DND-41 (cell line): ENCODE results near the gene TTC38.

Source experiments
- EZH2 ChIP-seq: IDR thresholded peaks from 3 replicates; pipeline ENCODE4 v1.6.1; 2012; ENCODE audit warnings: borderline replicate concordance, low read depth, mild to moderate bottlenecking, moderate library complexity, low read length, inconsistent platforms; ENCODE audit not compliant: severe bottlenecking
- TF ChIP-seq, protein P1 (sequence below): IDR thresholded peaks from 2 replicates; pipeline ENCODE4 v1.5.1; 2012; ENCODE audit warnings: borderline replicate concordance, low read length, moderate library complexity, mild to moderate bottlenecking; ENCODE audit not compliant: poor library complexity, severe bottlenecking; ENCODE audit errors: extremely low read depth

- TF ChIP-seq, protein P1, sequence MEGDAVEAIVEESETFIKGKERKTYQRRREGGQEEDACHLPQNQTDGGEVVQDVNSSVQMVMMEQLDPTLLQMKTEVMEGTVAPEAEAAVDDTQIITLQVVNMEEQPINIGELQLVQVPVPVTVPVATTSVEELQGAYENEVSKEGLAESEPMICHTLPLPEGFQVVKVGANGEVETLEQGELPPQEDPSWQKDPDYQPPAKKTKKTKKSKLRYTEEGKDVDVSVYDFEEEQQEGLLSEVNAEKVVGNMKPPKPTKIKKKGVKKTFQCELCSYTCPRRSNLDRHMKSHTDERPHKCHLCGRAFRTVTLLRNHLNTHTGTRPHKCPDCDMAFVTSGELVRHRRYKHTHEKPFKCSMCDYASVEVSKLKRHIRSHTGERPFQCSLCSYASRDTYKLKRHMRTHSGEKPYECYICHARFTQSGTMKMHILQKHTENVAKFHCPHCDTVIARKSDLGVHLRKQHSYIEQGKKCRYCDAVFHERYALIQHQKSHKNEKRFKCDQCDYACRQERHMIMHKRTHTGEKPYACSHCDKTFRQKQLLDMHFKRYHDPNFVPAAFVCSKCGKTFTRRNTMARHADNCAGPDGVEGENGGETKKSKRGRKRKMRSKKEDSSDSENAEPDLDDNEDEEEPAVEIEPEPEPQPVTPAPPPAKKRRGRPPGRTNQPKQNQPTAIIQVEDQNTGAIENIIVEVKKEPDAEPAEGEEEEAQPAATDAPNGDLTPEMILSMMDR = no peak
- TF ChIP-seq EZH2 = no peak
These were observed 31.3 kb downstream of the TTC38 start for GRCh38 chr22:46299101-46299500.
